ENCODE measurements around the gene CRIP2.

CRIP2 gene

GRCh38 chr14:105500726-105501101 is 26.1 kb downstream of the CRIP2 start:
- no peak for DNase-seq

- DNase-seq = no peak
Measured at GRCh38 chr14:105501504-105502291, 27.1 kb downstream of the CRIP2 start.

- DNase-seq = no peak
Measured at GRCh38 chr14:105502446-105503295, 28.1 kb downstream of the CRIP2 start.

GRCh38 chr14:105503296-105503640 is 28.6 kb downstream of the CRIP2 start:
- DNase-seq = no peak

GRCh38 chr14:105503935-105504692 is 29.5 kb downstream of the CRIP2 start:
- no peak for DNase-seq

GRCh38 chr14:105505101-105505500 is 30.5 kb downstream of the CRIP2 start:
- DNase-seq = no peak

GRCh38 chr14:105507247-105507646 is 32.6 kb downstream of the CRIP2 start:
- DNase-seq = no peak

- no peak for DNase-seq
Measured at GRCh38 chr14:105508069-105508468, 33.4 kb downstream of the CRIP2 start.

- DNase-seq = no peak
Measured at GRCh38 chr14:105508601-105509000, 34.0 kb downstream of the CRIP2 start.

- DNase-seq = no peak
Measured at GRCh38 chr14:105517096-105517495, 42.5 kb downstream of the CRIP2 start.

GRCh38 chr14:105519946-105520698 is 45.5 kb downstream of the CRIP2 start:
- no peak for DNase-seq

GRCh38 chr14:105525326-105525725 is 50.7 kb downstream of the CRIP2 start:
- no peak for DNase-seq

- DNase-seq = no peak
Measured at GRCh38 chr14:105525861-105526775, 51.5 kb downstream of the CRIP2 start, which contains the start of gene TMEM121. Gene TMEM121 (plus strand): TSS chr14:105526583. CDS start chr14:105528835, 2,252 bp downstream.

- no peak for DNase-seq
Measured at GRCh38 chr14:105526776-105527380, 52.3 kb downstream of the CRIP2 start.

- no peak for DNase-seq
Measured at GRCh38 chr14:105527381-105527825, 52.8 kb downstream of the CRIP2 start.

GRCh38 chr14:105527826-105528585 is 53.4 kb downstream of the CRIP2 start:
- peak; percentile 81 for DNase-seq

GRCh38 chr14:105528586-105529318 is 54.1 kb downstream of the CRIP2 start:
- DNase-seq = no peak

GRCh38 chr14:105529319-105529568 is 54.6 kb downstream of the CRIP2 start:
- DNase-seq = no peak
